Measurements from ENCODE around the gene PID1. TPM values are rescaled to one million over a fixed set of nuclear protein-coding genes. Genes with fewer than 3 reads are reported as not detected.

Gene PID1
- total RNA-seq, 1 experiment from 2014 or later = 0.15 TPM

DNA sequence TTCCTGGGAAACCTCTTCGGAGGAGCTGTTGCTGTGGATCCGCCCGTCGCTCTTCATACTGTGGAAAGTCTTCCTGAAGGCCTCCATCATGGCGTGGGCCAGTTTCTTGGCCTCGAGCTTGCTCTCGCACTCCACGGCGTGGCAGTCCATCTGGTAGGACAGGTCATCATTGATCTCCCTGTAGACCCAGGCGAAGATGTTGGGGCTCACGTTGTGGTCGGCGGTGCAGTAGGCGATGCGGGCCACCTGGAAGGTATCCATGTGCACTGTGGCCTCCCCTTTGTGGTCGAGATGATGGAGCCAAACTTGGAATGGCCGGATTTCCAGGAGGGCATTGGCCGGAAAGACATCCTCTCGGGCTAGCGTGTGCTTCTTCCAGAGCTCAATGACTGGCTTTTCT lies 245.4 kb downstream of the PID1 start:
- CTCF ChIA-PET = no interaction called here
- no peaks in the 10 kb centered on the region for H3K79me2 ChIP-seq (ENCODE audit: insufficient read depth, low read length)
- H3K9me3 ChIP-seq (ENCODE audit: control insufficient read depth in 1 of 2, insufficient read depth in 1 of 2, low read depth in 1 of 2, low read length in 2 of 2) = no peaks in the 10 kb centered on the region
- no peaks in the 10 kb centered on the region for H4K20me1 ChIP-seq (ENCODE audit: insufficient read depth)
- no peaks in the 10 kb centered on the region for H3K36me3 ChIP-seq (ENCODE audit: control insufficient read depth in 1 of 2, insufficient read depth in 2 of 2, low read length in 2 of 2)
- DNase-seq (ENCODE audit: low read depth, low spot score) = no peak
- no peak overlapping the region for H3K9ac ChIP-seq (ENCODE audit: low read length)
- POLR2A ChIA-PET = no interaction called here
- TF ChIP-seq SP1 (IDR thresholded peaks at IDR 0.05; ENCODE audit: low read depth) = no peak
- no peak for TF ChIP-seq EGR1 (IDR thresholded peaks at IDR 0.05; ENCODE audit: low read depth)
- no peak for TF ChIP-seq POLR2A (IDR thresholded peaks at IDR 0.05; ENCODE audit: borderline replicate concordance, extremely low read depth, insufficient read depth, insufficient read length)
- TF ChIP-seq JUND (IDR thresholded peaks at IDR 0.05) = no peak
- TF ChIP-seq ZBTB33 (IDR thresholded peaks at IDR 0.05; ENCODE audit: extremely low read depth, insufficient replicate concordance, low read length) = no peak
- no peak for TF ChIP-seq CBX3 (IDR thresholded peaks at IDR 0.05; ENCODE audit: low read depth)
- no peak for TF ChIP-seq REST (IDR thresholded peaks at IDR 0.05; ENCODE audit: low read depth)
- TF ChIP-seq CEBPB (IDR thresholded peaks at IDR 0.05; ENCODE audit: low read depth) = no peak
- no peak for TF ChIP-seq EZH2phosphoT487 (IDR thresholded peaks at IDR 0.05; ENCODE audit: borderline replicate concordance)
- no peak for TF ChIP-seq POLR2AphosphoS5 (IDR thresholded peaks at IDR 0.05; ENCODE audit: low read depth, low read length)
- TF ChIP-seq ZNF274 (IDR thresholded peaks at IDR 0.05; ENCODE audit: low read depth, low read length) = no peak
- no peak for TF ChIP-seq YY1 (IDR thresholded peaks at IDR 0.05; ENCODE audit: extremely low read depth, insufficient replicate concordance, low read depth, low read length)
- TF ChIP-seq FOSL1 (IDR thresholded peaks at IDR 0.05; ENCODE audit: low read depth) = no peak
- TF ChIP-seq ZFX (IDR thresholded peaks at IDR 0.05) = no peak
- no peaks in the 10 kb centered on the region for H3K9me2 ChIP-seq (ENCODE audit: insufficient read depth)
- H3K4me3 ChIP-seq (replicated peaks in 1 of 2; ENCODE audit: low read depth in 1 of 2, low read length in 2 of 2) = no peak overlapping the region
- ATAC-seq = no peak
- BruUV-seq (replicated peaks) = no TSS peak
- H3K4me2 ChIP-seq (ENCODE audit: low read length) = no peak overlapping the region
- RAD21 ChIA-PET (ENCODE audit: low non-redundant PET in 1 of 2, low total read pairs in 2 of 2, uncharacterized antibody in 2 of 2, unreplicated experiment in 2 of 2) = no interaction called here
- H3K4me1 ChIP-seq (ENCODE audit: control insufficient read depth in 1 of 2, insufficient read depth in 2 of 2, low read length in 2 of 2) = no peaks in the 10 kb centered on the region
- no peaks in the 10 kb centered on the region for H3K27me3 ChIP-seq (ENCODE audit: insufficient read depth, low read length)
- no peak overlapping the region for H3K27ac ChIP-seq (ENCODE audit: low read depth, low read length)
- intact Hi-C loops (cut with micrococcal nuclease) = no loop called here
- no peak overlapping the region for H2AFZ ChIP-seq (ENCODE audit: low read depth, low read length, poor library complexity, severe bottlenecking)

Measured in HCT116 (cell line).